CD4-positive, alpha-beta T cell treated with Interleukin-17A for 1 hour (primary cell): ENCODE measurements around the gene BCOR.

Experiments used
- DNase-seq: peaks from one replicate; pipeline ENCODE4 v3.0.0-alpha.2; 2020

BCOR gene

GRCh38 chrX:40061871-40062524, 35.8 kb downstream of the BCOR start:
- DNase-seq: no peak

- no peak for DNase-seq
Measured at GRCh38 chrX:40061005-40061404, 36.8 kb downstream of the BCOR start.

GRCh38 chrX:40060356-40060845, 37.4 kb downstream of the BCOR start:
- no peak for DNase-seq

- DNase-seq: no peak
Measured at GRCh38 chrX:40058719-40059118, 39.0 kb downstream of the BCOR start.

GRCh38 chrX:40057405-40057804, 40.4 kb downstream of the BCOR start:
- DNase-seq: no peak

- DNase-seq: no peak
Measured at GRCh38 chrX:40056420-40056819, 41.3 kb downstream of the BCOR start.

GRCh38 chrX:40055495-40055894, 42.3 kb downstream of the BCOR start:
- no peak for DNase-seq

GRCh38 chrX:40054793-40055192, 43.0 kb downstream of the BCOR start:
- DNase-seq: no peak

- DNase-seq: no peak
Measured at GRCh38 chrX:40050532-40050931, 47.2 kb downstream of the BCOR start.

- no peak for DNase-seq
Measured at GRCh38 chrX:40049084-40049641, 48.6 kb downstream of the BCOR start.

- DNase-seq: no peak
Measured at GRCh38 chrX:40047485-40047884, 50.3 kb downstream of the BCOR start.

GRCh38 chrX:40043895-40044294, 53.9 kb downstream of the BCOR start:
- no peak for DNase-seq

- no peak for DNase-seq
Measured at GRCh38 chrX:40041915-40042314, 55.8 kb downstream of the BCOR start.

GRCh38 chrX:40040686-40041461, 56.9 kb downstream of the BCOR start:
- DNase-seq: no peak

GRCh38 chrX:40039887-40040286, 57.9 kb downstream of the BCOR start:
- DNase-seq: no peak

- DNase-seq: no peak
Measured at GRCh38 chrX:40037367-40037766, 60.4 kb downstream of the BCOR start.

GRCh38 chrX:40035726-40036125, 62.0 kb downstream of the BCOR start:
- DNase-seq: no peak

- no peak for DNase-seq
Measured at GRCh38 chrX:40031911-40032310, 65.8 kb downstream of the BCOR start.

GRCh38 chrX:40030205-40030604, 67.6 kb downstream of the BCOR start:
- DNase-seq: no peak

- no peak for DNase-seq
Measured at GRCh38 chrX:40022421-40022820, 75.3 kb downstream of the BCOR start.

GRCh38 chrX:40021647-40022046, 76.1 kb downstream of the BCOR start:
- DNase-seq: no peak

- DNase-seq: no peak
Measured at GRCh38 chrX:40019541-40019940, 78.2 kb downstream of the BCOR start.

- no peak for DNase-seq
Measured at GRCh38 chrX:40018041-40018440, 79.7 kb downstream of the BCOR start.

- DNase-seq: no peak
Measured at GRCh38 chrX:40016749-40017148, 81.0 kb downstream of the BCOR start.
